SK-N-MC (cell line): ENCODE data around the gene MID1.

Experiments used
- EZH2 ChIP-seq: fragments of 200-600 bp; sonication (generic); IDR thresholded peaks from one replicate; pipeline ENCODE4 v1.6.1; 2017; ENCODE audit warnings: antibody characterized with exemption
- POLR2AphosphoS5 ChIP-seq: IDR thresholded peaks from 2 replicates; pipeline ENCODE4 v1.6.1; 2012; ENCODE audit warnings: mild to moderate bottlenecking, low read depth, low read length, borderline replicate concordance

GRCh38 chrX:10507181-10507580 is 113.2 kb downstream of the MID1 start:
- TF ChIP-seq POLR2AphosphoS5 (no peak), EZH2 (no peak)
